Measurements from ENCODE around the gene PRSS12. TPM values are rescaled to one million over a fixed set of nuclear protein-coding genes. Genes with fewer than 3 reads are reported as not detected.

Gene PRSS12
- total RNA-seq, 1 donor from 2014 or later = not detected

DNA sequence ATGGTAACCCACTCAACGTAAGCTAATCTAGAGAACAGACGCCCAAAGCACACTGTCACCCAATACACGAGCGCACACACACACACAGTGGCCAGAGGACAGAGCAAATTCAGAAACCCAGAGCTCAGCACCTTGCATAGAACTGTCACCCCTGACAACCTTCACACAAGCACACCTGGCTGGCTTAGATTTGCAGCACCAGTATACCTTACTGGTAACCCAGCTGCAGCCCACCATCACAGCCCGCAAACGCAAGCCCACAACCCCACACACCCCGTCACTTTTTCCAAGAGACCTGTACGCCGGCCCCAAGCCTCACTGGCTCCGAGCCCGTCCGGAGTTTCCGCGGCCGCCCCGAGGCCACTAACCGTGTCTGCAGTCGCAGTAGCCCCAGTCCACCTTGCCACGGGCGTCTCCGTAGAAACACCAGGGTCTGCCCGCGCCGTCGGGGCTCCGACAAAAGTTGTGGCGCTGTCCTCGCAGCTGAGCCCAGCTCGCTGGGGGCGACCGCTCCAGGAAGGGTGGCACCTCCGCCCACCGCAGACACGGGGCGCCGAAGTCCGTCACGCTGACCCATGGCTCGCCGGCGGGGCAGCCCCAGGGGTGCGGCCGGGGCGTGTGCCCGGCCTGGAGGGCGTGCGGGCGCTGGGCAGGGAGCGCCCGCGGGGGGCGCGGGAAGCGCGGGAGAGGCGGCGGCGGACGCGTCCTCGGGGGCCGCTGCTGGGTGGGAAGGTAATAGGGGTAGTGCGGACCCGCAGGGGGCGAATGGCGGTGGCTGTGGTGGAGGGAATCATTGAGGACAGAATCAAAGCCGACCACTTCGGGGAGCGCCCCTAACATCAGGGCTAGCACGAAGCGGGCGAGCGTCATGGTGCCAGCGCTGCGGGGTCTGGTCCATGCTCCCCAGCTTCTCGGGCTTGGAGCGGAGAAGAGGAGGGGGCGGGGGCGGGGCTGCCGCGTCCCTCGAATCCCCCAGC, 664 bp downstream of the PRSS12 start:
- TF ChIP-seq, protein P1, sequence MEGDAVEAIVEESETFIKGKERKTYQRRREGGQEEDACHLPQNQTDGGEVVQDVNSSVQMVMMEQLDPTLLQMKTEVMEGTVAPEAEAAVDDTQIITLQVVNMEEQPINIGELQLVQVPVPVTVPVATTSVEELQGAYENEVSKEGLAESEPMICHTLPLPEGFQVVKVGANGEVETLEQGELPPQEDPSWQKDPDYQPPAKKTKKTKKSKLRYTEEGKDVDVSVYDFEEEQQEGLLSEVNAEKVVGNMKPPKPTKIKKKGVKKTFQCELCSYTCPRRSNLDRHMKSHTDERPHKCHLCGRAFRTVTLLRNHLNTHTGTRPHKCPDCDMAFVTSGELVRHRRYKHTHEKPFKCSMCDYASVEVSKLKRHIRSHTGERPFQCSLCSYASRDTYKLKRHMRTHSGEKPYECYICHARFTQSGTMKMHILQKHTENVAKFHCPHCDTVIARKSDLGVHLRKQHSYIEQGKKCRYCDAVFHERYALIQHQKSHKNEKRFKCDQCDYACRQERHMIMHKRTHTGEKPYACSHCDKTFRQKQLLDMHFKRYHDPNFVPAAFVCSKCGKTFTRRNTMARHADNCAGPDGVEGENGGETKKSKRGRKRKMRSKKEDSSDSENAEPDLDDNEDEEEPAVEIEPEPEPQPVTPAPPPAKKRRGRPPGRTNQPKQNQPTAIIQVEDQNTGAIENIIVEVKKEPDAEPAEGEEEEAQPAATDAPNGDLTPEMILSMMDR (IDR thresholded peaks at IDR 0.05) = no peak
- DNase-seq (peak; percentile 17), ATAC-seq (ENCODE audit: low read depth) (peak; percentile 13)
- CTCF ChIA-PET = interaction anchor here (1.1 to 1.2 kb wide), 3 partner anchors 12 to 68 kb away, joined by 3 to 4 read pairs (median 3); no protein-coding TSS in a partner anchor
- intact Hi-C loops (cut with micrococcal nuclease) = no loop called here
- H3K4me3 Mint-ChIP-seq = peak overlapping the region; percentile 66
- peaks cover 12% of the 10 kb centered on the region for H3K4me1 Mint-ChIP-seq
- H3K36me3 Mint-ChIP-seq (ENCODE audit: low read depth) = no peaks in the 10 kb centered on the region
- H3K27ac Mint-ChIP-seq = no peak overlapping the region
- H3K9me3 Mint-ChIP-seq = no peaks in the 10 kb centered on the region
- peaks cover 57% of the 10 kb centered on the region for H3K27me3 Mint-ChIP-seq
- POLR2A ChIA-PET = no interaction called here

DNA sequence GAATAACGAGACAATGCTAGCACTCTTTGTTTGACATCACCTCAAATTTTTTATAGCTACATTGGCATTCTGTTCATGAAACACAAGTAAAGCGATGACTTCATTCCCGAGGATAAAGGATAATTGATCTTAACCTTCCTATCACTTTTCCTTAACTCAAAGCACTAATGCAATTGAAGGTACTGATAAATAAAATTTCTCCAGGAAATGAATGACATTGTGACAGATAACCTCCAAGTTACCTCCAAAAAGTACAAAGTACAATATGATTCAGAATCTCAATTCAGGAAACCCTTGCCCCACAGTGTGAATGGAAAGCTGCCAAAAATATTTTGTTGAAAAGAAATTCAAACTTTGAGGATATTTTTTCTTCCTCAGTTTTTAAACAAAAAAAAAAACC, 1.8 kb downstream of the PRSS12 start:
- no peaks in the 10 kb centered on the region for H3K9me3 Mint-ChIP-seq
- intact Hi-C loops (cut with micrococcal nuclease) = no loop called here
- H3K4me3 Mint-ChIP-seq = no peak overlapping the region
- H3K36me3 Mint-ChIP-seq (ENCODE audit: low read depth) = no peaks in the 10 kb centered on the region
- peaks cover 53% of the 10 kb centered on the region for H3K27me3 Mint-ChIP-seq
- TF ChIP-seq, protein P1 (IDR thresholded peaks at IDR 0.05) = no peak
- ChIA-PET CTCF (no interaction called here), POLR2A (no interaction called here)
- H3K4me1 Mint-ChIP-seq = peaks cover 12% of the 10 kb centered on the region
- ATAC-seq (ENCODE audit: low read depth) (no peak), DNase-seq (no peak)
- no peak overlapping the region for H3K27ac Mint-ChIP-seq

DNA sequence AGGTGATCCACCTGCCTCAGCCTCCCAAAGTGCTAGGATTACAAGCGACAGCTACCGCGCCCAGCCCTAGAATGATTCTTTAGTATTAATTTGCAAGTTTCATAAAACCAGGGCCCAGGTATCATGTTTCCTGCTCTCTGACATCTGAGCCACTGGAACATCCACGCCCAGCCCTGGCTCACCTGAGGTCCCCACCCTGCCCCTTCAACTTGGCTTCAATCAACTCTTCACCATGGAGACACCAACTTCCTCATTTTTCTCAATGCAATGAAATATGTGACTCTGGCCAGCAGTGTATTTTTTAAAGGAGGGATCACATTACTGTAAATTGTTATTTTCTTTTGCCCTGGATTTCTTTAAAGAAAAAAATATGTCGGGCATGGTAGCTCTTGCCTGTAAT, 3.9 kb downstream of the PRSS12 start:
- ATAC-seq (ENCODE audit: low read depth) = no peak
- H3K4me3 Mint-ChIP-seq = no peak overlapping the region
- DNase-seq = no peak
- peaks cover 38% of the 10 kb centered on the region for H3K27me3 Mint-ChIP-seq
- H3K4me1 Mint-ChIP-seq = peaks cover 12% of the 10 kb centered on the region
- no peak overlapping the region for H3K27ac Mint-ChIP-seq
- intact Hi-C loops (cut with micrococcal nuclease) = no loop called here
- ChIA-PET CTCF (no interaction called here), POLR2A (no interaction called here)
- no peaks in the 10 kb centered on the region for H3K9me3 Mint-ChIP-seq
- TF ChIP-seq, protein P1 (IDR thresholded peaks at IDR 0.05) = no peak
- no peaks in the 10 kb centered on the region for H3K36me3 Mint-ChIP-seq (ENCODE audit: low read depth)

DNA sequence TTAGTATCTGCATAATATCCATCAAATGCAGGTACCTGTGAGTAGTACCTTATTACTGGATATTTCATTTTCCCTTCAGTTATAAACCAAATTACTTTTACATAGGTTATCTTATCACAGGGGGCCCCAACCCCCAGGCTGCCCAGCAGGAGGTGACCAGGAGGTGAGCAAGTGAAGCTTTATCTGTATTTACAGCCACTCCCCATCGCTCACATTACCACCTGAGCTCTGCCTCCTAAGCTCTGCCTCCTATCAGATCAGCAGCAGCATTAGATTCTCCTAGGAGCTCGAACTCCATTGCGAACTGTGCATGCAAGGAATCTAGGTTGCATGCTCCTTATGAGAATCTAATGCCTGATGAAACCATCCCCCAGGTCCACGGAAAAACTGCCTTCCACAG, 6.3 kb downstream of the PRSS12 start:
- no peaks in the 10 kb centered on the region for H3K36me3 Mint-ChIP-seq (ENCODE audit: low read depth)
- H3K9me3 Mint-ChIP-seq = no peaks in the 10 kb centered on the region
- no peaks in the 10 kb centered on the region for H3K4me1 Mint-ChIP-seq
- H3K4me3 Mint-ChIP-seq = no peak overlapping the region
- ATAC-seq (ENCODE audit: low read depth) (no peak), DNase-seq (no peak)
- TF ChIP-seq, protein P1 (IDR thresholded peaks at IDR 0.05) = no peak
- no peak overlapping the region for H3K27ac Mint-ChIP-seq
- ChIA-PET CTCF (no interaction called here), POLR2A (no interaction called here)
- H3K27me3 Mint-ChIP-seq = peaks cover 25% of the 10 kb centered on the region
- intact Hi-C loops (cut with micrococcal nuclease) = no loop called here

DNA sequence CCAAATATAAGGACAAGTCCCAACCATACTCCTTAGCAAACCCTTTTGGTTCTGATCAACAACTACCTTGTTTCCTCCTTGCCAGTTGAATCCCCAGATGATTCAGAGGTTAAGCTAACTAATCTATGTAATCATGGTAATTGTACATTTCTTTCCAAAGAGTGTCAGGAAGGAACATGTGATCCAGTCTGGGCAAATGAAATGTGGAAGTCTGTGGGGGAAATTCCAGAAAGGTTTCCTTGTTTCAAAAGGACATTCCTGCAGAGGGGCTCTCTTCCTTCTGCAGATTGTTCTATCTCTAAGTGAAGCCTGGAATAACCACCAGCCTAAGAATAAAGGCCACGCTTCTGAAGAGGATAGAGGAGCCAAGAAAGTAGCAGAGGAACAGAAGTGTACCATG, 7.0 kb downstream of the PRSS12 start:
- Mint-ChIP-seq H3K27me3 (peaks cover 24% of the 10 kb centered on the region), H3K27ac (no peak overlapping the region), H3K36me3 (ENCODE audit: low read depth) (no peaks in the 10 kb centered on the region), H3K9me3 (no peaks in the 10 kb centered on the region), H3K4me1 (no peaks in the 10 kb centered on the region), H3K4me3 (no peak overlapping the region)
- ATAC-seq (ENCODE audit: low read depth) = no peak
- CTCF ChIA-PET = no interaction called here
- DNase-seq = no peak
- POLR2A ChIA-PET = no interaction called here
- intact Hi-C loops (cut with micrococcal nuclease) = no loop called here
- TF ChIP-seq, protein P1 (IDR thresholded peaks at IDR 0.05) = no peak
